GM19467 (cell line): Measurements from ENCODE around the gene DEPDC5.
"Not testable (repeated sequence)": the region's sequence is repeated elsewhere in the genome, so short reads cannot be mapped to it uniquely, and the experiment has no call there.

ENCODE experiments used
- ATAC-seq: cut with Tn5 transposase; IDR thresholded peaks from one replicate; pipeline ENCODE4 v1.9.1; 2021; ENCODE audit warnings: mild to moderate bottlenecking, moderate library complexity; ENCODE audit not compliant: unreplicated experiment

DEPDC5 gene

GRCh38 chr22:31748490-31748889, 5.3 kb upstream of the DEPDC5 start:
- ATAC-seq, result no peak

GRCh38 chr22:31749636-31750364, 4.0 kb upstream of the DEPDC5 start, which contains the start of gene PRR14L:
TSS of gene PRR14L (minus strand) at chr22:31750132. CDS start at chr22:31738860, 11,272 bp downstream.
- ATAC-seq, result peak; percentile 53

- ATAC-seq, result no peak
Observed at GRCh38 chr22:31750365-31751284, 3.2 kb upstream of the DEPDC5 start.

GRCh38 chr22:31752096-31752847, 1.5 kb upstream of the DEPDC5 start:
- no peak for ATAC-seq

GRCh38 chr22:31753005-31753633, 700 bp upstream of the DEPDC5 start:
- peak; percentile 6 for ATAC-seq

- no peak for ATAC-seq
Observed at GRCh38 chr22:31754813-31755212, 994 bp downstream of the DEPDC5 start.

- no peak for ATAC-seq
Observed at GRCh38 chr22:31757265-31757664, 3.4 kb downstream of the DEPDC5 start.

- not testable (repeated sequence) for ATAC-seq
Observed at GRCh38 chr22:31758860-31759259, 5.0 kb downstream of the DEPDC5 start.

GRCh38 chr22:31764785-31765184, 11.0 kb downstream of the DEPDC5 start:
- ATAC-seq, result no peak

- no peak for ATAC-seq
Observed at GRCh38 chr22:31768422-31769059, 14.7 kb downstream of the DEPDC5 start.

- no peak for ATAC-seq
Observed at GRCh38 chr22:31773416-31773815, 19.6 kb downstream of the DEPDC5 start.

- no peak for ATAC-seq
Observed at GRCh38 chr22:31776231-31776630, 22.4 kb downstream of the DEPDC5 start.

- ATAC-seq, result no peak
Observed at GRCh38 chr22:31789803-31790202, 36.0 kb downstream of the DEPDC5 start.

GRCh38 chr22:31790240-31790639, 36.4 kb downstream of the DEPDC5 start:
- ATAC-seq, result no peak

GRCh38 chr22:31799358-31799757, 45.5 kb downstream of the DEPDC5 start:
- ATAC-seq, result not testable (repeated sequence)

- ATAC-seq, result no peak
Observed at GRCh38 chr22:31800065-31800464, 46.2 kb downstream of the DEPDC5 start.

GRCh38 chr22:31800861-31801260, 47.0 kb downstream of the DEPDC5 start:
- ATAC-seq, result not testable (repeated sequence)

GRCh38 chr22:31802575-31802974, 48.8 kb downstream of the DEPDC5 start:
- no peak for ATAC-seq

- no peak for ATAC-seq
Observed at GRCh38 chr22:31806751-31807150, 52.9 kb downstream of the DEPDC5 start.

GRCh38 chr22:31812977-31813605, 59.3 kb downstream of the DEPDC5 start:
- no peak for ATAC-seq
